HG03520 (cell line): ENCODE data around the gene MOV10L1.
"Not testable (repeated sequence)": the region's sequence is repeated elsewhere in the genome, so short reads cannot be mapped to it uniquely, and the experiment has no call there.

ENCODE experiments used
- ATAC-seq: cut with Tn5 transposase; IDR thresholded peaks from one replicate; pipeline ENCODE4 v1.9.1; 2021; ENCODE audit warnings: mild to moderate bottlenecking, moderate library complexity; ENCODE audit not compliant: unreplicated experiment

Gene MOV10L1

DNA sequence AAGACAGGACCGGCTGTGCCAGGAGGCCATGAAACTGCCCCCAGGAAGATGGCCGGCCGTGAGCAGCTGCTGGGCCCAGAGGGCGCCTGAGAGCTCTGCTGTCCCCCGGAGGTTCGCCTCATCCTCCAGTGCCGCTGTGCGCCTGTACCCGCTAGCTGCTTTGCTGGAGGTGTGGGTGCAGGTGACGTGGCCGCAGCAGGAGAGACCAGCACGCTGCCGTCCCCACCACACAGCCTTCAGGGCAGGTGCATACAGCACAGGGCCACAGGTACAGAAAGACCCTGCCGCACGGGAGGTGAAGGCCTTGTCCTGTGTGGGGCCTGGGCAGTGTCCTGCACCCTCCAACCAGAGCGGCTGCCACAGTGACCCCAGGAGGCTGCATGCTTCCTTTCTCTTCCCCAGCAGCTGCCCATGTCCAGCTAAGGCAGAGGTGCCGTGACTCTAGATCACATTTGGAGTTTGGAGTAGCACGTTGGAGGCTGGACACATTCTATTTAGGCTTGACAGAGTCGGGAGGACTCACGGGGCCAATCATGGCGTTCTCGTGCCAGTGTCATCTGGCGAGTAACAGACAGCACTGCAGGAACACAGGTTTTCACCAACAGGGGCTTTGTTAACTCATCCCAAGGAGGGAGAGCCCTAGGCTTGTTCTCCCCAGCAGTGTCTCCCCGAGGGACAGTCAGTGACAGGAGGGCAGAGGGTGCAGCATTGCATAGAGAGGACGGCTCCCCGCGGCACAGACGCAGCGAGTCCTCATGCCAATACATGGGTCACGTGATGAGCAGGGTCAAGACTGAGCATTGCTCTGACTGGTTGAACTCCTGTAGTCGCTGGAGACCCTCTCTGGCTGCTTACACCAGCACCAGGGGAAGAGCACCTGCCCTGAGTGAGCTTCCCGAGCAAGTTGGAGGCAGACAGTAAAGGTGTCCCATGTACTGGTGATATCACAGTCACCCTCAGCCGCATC is 62.0 kb downstream of the MOV10L1 start:
- ATAC-seq = no peak

DNA sequence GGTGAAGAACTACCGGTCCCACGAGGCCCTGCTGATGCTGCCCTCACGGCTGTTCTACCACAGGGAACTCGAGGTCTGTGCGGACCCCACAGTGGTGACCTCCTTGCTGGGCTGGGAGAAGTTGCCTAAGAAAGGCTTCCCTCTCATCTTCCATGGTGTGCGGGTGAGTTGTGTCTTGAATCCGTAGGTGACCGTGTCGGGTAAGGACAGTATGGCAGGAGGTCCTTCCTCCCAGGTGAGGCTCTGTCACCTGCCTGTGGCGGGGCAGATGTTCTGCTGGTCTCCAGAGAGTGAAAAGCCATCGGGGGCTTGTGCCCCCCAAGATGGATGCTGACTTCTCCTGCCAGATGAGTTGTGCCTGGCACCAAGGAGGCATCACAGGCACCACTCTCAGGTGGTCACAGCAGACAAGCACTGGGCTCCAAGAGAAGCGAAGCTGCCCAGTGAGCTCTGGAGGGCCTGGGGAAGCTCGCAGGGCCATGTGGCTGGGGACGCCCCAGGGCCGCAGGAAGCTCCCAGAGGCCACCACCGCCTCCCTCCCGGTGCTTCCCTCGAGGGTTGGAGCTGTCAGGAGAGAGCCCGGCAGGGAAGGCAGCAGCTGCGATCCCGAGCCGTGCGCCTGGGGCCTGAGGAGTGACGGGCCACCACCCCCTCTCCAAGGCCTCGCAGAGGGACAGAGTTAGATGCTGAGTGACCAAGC is 63.4 kb downstream of the MOV10L1 start:
- ATAC-seq = no peak

DNA sequence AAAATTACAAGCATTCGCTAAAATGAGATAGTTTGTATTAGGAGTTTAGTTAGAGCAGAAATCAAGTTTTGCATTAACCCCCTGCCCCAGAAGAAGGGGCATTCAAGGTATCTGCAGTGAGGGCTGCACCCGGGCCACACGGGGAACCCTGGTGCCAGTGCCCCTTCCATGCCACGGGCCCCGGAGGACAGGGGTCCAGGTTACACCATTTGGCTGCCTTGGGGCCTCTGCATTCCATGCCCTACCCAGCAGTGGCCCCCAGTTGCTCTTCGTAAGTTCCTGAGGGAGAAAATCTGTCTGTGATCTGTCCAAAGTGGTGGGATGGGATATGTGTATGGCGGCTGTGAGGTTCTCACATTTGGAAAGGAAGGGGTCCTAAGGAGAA is 63.9 kb downstream of the MOV10L1 start:
- no peak for ATAC-seq

DNA sequence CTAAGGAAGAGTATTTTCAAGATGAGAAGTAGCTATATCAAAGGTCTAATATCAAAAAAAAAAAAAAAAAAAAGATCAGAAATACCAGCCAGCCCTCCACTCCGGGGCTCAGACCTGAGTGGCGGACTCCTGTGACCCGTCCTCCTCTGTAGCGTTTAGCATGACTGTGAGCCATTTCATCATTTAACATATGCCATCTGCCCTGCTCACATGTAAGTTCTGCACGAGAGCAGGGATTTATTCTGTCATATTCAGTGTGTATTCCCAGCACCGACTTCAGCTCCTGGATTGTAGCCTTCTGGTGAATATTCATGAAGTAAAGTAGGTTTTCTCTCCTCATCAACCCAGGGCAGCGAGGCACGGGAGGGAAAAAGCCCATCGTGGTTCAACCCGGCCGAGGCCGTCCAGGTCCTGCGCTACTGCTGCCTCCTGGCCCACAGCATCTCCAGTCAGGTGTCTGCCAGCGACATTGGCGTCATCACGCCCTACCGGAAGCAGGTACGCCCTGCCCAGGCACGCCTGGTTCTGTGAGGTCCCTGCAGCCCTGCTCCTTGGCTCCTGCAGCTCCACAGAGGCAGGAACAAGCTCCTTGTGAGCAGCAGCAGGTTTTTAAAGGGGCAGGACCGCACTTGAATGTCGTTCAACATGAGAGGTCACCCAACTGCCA is 68.0 kb downstream of the MOV10L1 start:
- no peak for ATAC-seq

DNA sequence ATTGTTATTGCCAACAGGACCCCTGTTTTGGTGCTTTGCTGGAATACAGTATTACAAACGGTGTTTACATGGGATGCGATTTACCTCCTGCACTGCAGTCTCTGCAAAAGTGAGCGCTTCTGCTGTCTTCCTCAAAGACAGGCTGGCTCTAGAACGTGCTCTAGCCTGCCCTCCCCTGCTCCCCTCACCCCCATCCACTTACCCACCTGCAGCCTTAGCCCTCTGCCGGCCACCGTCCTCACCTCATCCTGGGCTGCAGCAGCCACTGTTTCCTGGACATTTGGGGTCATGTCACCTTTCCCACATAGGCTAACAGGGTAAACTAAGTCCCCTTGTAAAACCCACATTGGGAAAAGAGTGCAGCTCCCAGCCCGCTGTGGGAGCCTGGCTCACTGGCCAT is 71.1 kb downstream of the MOV10L1 start:
- ATAC-seq = no peak

DNA sequence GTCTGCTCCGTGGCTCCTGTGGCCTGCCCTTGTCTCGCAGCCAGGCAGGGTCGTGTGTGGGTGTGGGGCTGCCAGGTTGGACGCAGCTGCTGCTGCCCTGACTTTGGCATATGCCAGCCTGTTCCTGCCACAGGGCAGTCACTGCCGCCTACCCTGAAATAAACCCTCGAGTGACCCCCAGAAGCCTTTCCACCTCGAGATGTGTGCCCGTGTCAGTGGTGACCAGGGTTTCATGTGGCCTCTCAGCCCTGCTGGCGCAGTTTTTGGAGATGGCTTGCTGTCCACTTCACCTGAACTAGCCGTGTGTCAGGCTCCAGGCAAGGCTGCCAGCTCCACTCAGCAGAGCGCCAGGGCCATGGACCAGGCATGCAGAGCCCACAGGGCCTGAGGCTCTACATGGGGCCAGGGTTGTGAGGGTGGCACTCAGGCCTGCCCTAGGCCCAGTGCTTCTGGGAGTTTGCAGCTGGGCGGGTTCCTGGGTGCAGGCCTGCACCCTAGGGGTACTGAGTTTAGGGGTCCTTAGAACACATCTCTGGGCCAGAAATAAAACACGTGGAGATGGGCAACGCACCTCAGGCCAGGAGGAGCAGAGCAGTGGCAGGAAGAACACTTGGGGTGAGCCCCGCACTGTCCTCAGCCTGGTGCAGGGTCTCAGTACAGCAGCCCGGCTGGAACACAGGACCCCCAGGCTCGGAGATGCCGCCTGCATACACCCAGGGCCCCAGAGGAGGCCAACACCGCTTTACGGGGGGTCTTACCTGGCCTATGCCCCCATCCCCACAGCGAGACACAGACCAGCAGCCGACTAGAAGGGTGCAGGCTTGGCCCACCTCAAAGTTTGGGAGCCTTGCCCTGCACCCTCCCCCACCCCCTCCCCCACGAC is 71.9 kb downstream of the MOV10L1 start:
- ATAC-seq = no peak

DNA sequence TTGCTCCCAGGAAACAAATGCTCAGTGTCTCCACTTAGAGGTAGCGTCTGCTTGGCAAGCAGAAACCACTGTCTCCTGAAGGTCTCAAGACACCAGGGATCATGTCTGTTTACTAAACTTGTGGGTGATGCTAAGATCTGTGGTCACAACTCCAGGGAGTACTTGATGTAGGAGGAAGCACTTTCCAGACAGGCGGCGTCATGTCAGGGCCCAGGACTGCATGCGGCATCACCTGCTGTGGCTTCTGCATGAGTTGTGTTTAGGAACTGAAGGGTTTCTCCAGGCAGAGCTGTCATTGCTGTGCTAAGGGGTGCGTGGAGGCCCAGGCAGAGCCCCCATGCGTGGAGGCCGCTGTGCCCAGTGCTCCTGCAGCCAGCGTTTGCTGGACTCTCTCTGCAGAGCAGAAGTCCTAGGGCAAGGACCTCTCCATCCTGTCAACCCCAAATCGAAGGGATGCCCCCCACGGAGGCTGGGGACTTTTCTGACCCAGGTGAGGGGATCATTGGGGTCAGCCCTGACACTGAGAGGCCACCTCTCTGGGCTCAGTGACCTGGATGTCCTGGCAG is 72.7 kb downstream of the MOV10L1 start:
- ATAC-seq = no peak

DNA sequence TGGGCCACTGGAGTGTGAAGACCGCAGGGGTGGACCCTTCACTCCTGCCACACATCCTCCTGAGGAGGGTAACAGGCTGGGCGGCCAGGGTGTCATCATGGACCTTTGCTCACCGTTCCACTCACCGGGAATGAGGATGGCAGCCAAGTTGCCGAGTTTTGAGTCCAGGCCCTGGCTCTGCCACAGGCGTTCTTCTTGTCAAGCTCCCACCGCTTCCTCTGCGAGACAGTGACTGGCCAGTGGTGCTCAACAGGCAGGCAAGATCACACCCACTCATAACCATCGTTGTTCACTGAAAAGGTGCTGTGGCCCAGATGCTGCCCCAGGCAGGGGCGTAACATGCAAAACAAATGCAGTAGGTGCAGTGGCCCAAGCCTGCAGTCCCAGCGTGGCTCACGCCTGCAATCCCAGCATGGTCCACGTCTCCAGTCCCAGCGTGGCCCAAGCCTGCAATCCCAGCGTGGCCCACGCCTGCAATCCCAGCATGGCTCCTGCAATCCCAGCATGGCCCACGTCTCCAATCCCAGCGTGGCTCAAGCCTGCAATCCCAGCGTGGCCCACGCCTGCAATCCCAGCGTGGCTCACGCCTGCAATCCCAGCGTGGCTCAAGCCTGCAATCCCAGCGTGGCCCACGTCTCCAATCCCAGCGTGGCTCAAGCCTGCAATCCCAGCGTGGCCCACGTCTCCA is 75.8 kb downstream of the MOV10L1 start:
- no peak for ATAC-seq

DNA sequence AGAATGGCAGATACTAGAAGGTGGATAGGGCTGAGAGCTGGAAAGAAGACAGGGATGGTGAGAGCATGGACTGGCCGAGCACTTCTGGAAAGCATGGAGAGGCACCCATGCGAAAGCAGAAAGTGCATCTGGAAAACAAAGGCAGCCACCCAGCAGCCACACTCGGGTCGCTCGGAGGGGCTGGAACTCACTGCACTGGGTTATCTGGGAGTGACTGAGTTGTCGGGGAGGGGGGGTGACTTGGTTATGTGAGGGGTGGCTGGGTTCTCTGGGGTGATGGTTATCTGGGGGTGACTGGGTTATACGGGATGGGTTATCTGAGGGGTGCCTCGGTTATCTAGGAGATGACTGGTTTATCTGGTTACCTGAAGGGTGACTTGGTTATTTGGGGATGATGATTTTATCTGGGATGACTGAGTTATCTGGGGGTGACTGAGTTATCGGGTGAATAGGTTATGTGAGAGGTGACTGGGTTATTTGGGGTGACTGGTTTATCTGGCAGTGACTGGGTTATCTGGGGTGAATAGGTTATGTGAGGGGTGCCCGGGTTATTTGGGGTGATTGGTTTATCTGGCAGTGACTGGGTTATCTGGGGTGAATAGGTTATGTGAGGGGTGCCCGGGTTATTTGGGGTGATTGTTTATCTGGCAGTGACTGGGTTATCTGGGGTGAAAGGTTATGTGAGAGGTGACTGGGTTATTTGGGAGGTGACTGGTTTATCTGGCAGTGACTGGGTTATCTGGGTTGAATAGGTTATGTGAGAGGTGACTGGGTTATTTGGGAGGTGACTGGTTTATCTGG is 78.1 kb downstream of the MOV10L1 start:
- no peak for ATAC-seq

DNA sequence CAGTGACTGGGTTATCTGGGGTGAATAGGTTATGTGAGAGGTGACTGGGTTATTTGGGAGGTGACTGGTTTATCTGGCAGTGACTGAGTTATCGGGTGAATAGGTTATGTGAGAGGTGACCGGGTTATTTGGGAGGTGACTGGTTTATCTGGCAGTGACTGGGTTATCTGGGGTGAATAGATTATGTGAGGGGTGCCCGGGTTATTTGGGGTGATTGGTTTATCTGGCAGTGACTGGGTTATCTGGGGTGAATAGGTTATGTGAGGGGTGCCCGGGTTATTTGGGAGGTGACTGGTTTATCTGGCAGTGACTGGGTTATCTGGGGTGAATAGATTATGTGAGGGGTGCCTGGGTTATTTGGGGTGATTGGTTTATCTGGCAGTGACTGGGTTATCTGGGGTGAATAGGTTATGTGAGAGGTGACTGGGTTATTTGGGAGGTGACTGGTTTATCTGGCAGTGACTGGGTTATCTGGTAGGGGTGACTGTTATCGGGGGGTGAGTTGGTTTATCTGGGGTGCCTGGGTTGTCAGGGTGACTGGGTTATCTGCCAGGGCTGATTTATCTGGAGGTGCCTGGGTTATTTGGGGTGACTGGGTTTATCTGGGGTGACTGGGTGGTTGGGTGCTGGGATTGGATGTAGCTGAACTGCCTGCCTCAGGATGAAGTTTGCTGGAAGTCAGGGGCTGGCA is 78.8 kb downstream of the MOV10L1 start:
- ATAC-seq = not testable (repeated sequence)

DNA sequence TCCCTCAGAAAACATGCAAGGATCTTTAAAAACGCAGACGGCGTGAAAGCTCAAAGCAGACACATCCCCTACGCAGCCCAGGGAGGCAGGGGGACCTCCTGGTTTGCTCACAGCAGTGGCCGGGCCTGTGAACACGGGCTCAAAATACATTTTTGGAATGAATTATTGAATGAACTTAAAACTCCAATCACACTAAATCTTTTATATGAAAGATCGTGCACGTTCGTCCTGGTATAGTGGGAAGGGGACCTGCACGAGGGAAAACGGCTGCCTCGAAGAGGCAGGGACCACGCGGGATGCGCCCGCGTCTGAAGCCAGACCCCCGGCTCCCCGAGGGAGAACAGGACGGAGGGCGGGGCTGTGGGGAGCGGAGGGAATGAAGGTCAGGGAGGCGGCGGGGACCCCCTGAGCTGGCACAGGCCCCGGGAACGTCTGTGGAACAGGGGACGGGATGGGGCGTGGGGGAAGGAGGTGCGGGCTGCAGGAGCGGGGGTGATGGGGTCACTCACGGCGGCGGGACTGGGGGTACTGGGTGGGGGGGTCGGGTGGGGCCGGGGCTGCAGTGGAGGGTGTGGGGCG is 79.5 kb downstream of the MOV10L1 start:
- ATAC-seq = no peak

DNA sequence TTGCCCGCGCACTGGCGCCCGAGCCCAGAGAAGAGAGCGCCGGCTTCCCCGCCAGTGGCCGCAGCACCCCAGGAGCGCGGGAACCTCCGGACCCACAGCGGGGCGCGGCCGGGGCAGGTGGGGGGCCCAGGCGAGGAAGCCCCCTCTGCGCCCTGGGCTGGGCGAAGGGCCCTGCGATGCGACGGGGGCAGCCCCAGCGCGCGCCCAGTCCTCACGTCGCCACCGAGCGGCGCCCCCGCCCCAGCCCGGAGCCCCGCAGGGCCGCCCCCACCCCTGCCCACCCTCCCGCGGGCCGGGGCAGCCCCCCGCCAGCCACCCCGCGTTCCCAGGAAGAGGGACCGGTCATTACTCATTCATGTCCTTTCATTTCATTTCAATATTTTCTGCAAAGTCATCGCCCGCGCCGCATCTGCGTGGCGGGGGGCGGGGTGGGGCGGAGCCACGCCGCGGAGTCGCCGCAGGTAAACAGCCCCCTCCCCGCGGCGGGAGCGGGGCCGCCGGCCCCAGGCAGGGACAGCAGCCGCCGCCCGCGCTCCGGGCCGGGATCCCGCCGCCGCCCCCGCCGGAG is 80.1 kb downstream of the MOV10L1 start:
- ATAC-seq = no peak

DNA sequence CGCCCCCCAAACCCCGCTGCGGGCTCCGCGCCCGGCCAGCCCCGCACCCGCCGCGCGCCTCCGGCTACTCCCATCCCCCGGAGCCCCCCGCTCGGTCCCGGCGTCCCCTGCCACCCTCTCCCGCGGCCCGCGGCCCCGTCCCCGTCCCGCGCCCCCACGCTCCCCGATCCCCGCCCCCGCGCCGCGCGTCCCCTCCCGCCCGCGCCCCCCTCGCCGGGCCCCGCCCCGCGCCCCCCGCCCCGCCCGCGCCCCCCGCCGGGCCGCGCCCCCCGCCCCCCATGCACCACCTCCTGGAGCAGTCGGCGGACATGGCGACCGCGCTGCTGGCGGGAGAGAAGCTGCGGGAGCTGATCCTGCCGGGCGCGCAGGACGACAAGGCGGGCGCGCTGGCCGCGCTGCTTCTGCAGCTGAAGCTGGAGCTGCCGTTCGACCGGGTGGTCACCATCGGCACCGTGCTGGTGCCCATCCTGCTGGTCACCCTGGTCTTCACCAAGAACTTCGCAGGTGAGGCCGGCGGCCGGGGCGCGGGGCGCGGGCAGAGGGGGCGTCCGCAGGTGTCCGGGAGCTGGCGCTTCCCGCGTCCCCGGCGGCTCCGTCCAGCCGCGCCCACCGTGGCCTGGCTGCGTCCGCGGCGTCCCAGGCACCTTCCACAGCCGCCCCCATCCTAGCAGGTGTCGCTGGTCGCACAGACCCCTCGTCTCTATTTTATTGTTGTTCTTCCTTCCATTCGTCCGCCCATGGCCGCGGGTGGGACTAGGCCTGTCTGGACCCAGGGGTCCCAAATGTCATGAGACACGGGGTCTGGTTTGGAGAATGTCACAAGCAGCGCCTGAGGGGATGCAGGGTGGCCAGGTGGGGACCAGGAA is 80.9 kb downstream of the MOV10L1 start, which contains the start of gene PANX2:
Gene PANX2 (plus strand): TSS at position 279 of the 866 bp plus-strand sequence. CDS start 0 bp downstream, at position 279.
- ATAC-seq = no peak

DNA sequence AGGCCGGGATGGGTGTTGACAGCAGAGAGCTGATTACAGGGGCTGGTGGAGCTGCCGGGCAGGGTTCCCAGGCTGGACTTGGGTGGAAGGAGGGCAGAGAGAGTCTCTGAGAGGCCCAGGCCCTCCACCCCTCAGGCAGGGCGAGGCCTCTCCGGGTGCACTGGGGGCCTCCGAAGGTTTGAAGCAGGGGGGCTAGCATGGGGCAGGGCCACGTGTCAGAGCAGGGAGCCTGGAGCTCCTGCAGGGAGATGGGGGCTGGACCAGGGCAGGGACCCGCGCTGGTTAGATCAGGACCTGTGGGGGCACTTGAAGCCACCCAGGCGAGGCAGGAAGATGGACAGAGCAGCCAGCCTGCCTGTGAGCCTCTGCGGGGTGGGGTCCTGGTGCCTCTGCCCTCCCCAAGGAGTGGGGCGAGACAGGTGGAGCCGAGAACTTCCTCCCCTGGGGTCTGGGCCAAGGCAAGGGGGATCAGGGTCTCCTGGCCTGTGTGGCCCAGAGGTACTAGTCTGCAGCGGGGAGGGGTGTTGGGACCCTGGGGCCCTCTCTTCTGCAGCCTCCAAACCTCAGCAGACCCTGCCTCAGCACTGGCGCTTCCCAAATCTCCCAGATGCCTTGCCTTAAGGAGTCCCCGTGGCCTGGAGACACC is 81.6 kb downstream of the MOV10L1 start:
- no peak for ATAC-seq

DNA sequence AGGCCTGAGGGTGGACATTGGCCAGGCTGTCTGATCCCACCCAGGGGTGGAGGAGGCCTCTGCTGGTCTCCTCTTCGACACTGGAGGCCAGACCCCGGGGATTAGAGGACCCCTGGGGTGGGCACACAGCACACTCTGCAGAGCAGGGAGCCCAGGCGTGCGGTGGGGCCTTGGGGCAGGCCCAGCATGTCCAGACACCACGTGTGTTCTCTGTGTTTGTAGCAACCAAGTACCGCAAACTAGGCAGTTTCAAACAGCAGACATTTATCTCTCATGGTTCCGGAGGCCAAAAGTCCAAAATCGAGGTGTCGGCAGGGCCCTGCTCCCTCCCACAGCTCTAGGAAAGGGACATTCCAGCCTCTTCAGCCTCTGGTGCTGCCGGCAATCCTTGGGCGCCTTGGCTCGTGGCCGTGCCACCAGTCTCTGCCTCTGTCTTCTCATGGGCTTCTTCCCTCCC is 82.2 kb downstream of the MOV10L1 start:
- no peak for ATAC-seq
